Osteocyte (in vitro differentiated cells): Measurements from ENCODE around the gene CHST10. TPM values are rescaled to one million over a fixed set of nuclear protein-coding genes. Genes with fewer than 3 reads are reported as not detected.
"Not testable (repeated sequence)": the region's sequence is repeated elsewhere in the genome, so short reads cannot be mapped to it uniquely, and the experiment has no call there.

Experiments
- DNase-seq: peaks from one replicate; pipeline ENCODE4 v3.0.0; 2021; ENCODE audit warnings: mixed read lengths; ENCODE audit not compliant: unreplicated experiment; ENCODE audit errors: extremely low spot score
- H3K27ac Mint-ChIP-seq: one replicate; pipeline ENCODE4 v1.8.0; 2021; ENCODE audit warnings: mild to moderate bottlenecking, mixed read lengths; ENCODE audit not compliant: unreplicated experiment
- H3K27me3 Mint-ChIP-seq: one replicate; pipeline ENCODE4 v1.8.0; 2021; ENCODE audit warnings: mixed read lengths; ENCODE audit not compliant: unreplicated experiment
- H3K36me3 Mint-ChIP-seq: one replicate; pipeline ENCODE4 v1.8.0; 2021; ENCODE audit warnings: mixed read lengths; ENCODE audit not compliant: unreplicated experiment
- H3K4me1 Mint-ChIP-seq: one replicate; pipeline ENCODE4 v1.8.0; 2021; ENCODE audit warnings: mixed read lengths; ENCODE audit not compliant: unreplicated experiment
- H3K4me3 Mint-ChIP-seq: one replicate; pipeline ENCODE4 v1.8.0; 2021; ENCODE audit warnings: mild to moderate bottlenecking, moderate library complexity, mixed read lengths; ENCODE audit not compliant: unreplicated experiment
- H3K9me3 Mint-ChIP-seq: one replicate; pipeline ENCODE4 v1.8.0; 2021; ENCODE audit warnings: mixed read lengths; ENCODE audit not compliant: unreplicated experiment
- total RNA-seq: library from RNA; stranded (reverse); gene quantifications from 2 replicates; pipeline ENCODE4 v1.2.1, GENCODE V29; 2021
- TF ChIP-seq, protein P1 (sequence below): fragments of 200-600 bp; sonication (generic); IDR thresholded peaks from 2 replicates; pipeline ENCODE4 v1.5.0; 2021; ENCODE audit warnings: antibody characterized with exemption, mild to moderate bottlenecking, moderate library complexity

Gene CHST10
- total RNA-seq, 1 donor from 2014 or later, result 14.4 TPM

DNA sequence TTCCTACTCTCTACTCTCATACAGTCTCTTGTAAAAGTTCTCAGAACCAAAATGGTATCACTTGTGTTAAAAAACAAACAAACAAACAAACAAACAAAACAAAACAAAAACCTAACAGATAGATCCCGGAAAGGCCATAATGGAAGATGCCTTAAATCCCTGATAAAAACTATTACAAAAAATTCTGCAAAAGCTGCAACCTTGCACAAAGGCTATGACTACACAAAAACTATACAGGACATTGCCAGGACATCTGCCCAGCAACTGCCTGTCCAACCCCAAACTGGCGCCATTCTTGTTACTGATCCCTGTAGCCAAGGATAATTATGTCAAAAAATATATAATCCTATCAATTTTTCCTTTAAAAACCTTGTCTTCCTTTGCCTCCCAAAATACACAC, 58.9 kb downstream of the CHST10 start:
- Mint-ChIP-seq H3K4me3 (no peak overlapping the region), H3K4me1 (no peaks in the 10 kb centered on the region), H3K9me3 (peaks cover 9% of the 10 kb centered on the region), H3K27me3 (peaks cover 44% of the 10 kb centered on the region), H3K27ac (no peak overlapping the region), H3K36me3 (peaks cover 3% of the 10 kb centered on the region)
- no peak for DNase-seq
- TF ChIP-seq, protein P1, sequence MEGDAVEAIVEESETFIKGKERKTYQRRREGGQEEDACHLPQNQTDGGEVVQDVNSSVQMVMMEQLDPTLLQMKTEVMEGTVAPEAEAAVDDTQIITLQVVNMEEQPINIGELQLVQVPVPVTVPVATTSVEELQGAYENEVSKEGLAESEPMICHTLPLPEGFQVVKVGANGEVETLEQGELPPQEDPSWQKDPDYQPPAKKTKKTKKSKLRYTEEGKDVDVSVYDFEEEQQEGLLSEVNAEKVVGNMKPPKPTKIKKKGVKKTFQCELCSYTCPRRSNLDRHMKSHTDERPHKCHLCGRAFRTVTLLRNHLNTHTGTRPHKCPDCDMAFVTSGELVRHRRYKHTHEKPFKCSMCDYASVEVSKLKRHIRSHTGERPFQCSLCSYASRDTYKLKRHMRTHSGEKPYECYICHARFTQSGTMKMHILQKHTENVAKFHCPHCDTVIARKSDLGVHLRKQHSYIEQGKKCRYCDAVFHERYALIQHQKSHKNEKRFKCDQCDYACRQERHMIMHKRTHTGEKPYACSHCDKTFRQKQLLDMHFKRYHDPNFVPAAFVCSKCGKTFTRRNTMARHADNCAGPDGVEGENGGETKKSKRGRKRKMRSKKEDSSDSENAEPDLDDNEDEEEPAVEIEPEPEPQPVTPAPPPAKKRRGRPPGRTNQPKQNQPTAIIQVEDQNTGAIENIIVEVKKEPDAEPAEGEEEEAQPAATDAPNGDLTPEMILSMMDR, result no peak

DNA sequence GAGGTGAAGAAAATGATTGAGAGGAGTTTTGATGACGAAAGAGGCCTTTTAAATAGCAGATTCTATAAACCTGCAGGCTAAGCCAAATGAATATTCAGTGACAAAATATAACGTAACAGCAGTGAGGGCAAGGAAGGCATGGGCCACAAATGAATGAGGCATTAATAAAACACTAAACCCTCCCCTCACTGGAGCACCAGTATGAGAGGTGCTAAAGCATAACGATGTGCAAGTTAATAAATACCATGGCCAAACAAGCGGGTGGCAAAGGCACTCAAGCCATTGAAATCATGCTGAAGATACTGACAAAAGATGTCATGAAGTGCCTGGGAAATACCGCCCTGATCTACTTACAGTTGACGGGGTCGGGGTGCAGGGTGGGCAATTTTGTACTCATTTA, 64.9 kb downstream of the CHST10 start:
- Mint-ChIP-seq H3K9me3 (no peaks in the 10 kb centered on the region), H3K27me3 (peaks cover 60% of the 10 kb centered on the region), H3K27ac (no peak overlapping the region), H3K4me1 (no peaks in the 10 kb centered on the region), H3K36me3 (no peaks in the 10 kb centered on the region), H3K4me3 (no peak overlapping the region)
- TF ChIP-seq, protein P1, result no peak
- DNase-seq, result no peak

DNA sequence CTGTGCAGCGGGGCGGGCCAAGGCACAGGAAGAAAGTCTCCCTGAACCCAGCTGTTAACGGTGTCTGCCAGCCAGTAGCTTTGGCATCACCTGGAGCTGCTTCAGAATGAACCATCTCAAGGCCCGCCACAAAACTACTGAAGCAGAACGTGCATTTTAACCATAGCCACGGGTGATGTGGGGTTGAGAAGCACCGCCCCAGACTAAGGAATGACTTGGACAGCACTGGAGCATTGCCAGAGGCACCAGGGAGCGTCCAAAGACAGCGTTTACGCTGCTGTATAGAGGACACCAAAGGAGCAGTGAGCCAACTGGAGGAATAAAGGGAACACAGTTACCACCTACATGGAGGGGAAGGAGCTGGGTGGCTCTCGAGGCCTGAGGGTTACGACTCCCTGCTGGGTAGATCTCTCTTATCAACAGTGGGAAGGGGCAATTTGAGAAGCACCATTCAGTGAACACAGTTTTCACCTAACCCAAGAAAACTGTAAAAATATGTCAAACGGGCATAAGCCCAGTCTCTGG, 66.7 kb downstream of the CHST10 start:
- no peak for DNase-seq
- H3K36me3 Mint-ChIP-seq, result no peaks in the 10 kb centered on the region
- H3K27ac Mint-ChIP-seq, result no peak overlapping the region
- H3K27me3 Mint-ChIP-seq, result peaks cover 59% of the 10 kb centered on the region
- TF ChIP-seq, protein P1, result no peak
- no peaks in the 10 kb centered on the region for H3K9me3 Mint-ChIP-seq
- H3K4me3 Mint-ChIP-seq, result no peak overlapping the region
- H3K4me1 Mint-ChIP-seq, result no peaks in the 10 kb centered on the region

- not testable (repeated sequence) for H3K4me1 Mint-ChIP-seq, H3K9me3 Mint-ChIP-seq, H3K27ac Mint-ChIP-seq, H3K36me3 Mint-ChIP-seq, DNase-seq, H3K4me3 Mint-ChIP-seq
- H3K27me3 Mint-ChIP-seq, result peaks cover 80% of the 10 kb centered on the region
These were observed 72.3 kb downstream of the CHST10 start for GRCh38 chr2:100345144-100345543.

- TF ChIP-seq, protein P1, result no peak
These were observed 73.0 kb downstream of the CHST10 start for GRCh38 chr2:100344433-100344832.

GRCh38 chr2:100342466-100342865, 75.0 kb downstream of the CHST10 start:
- DNase-seq, H3K9me3 Mint-ChIP-seq, H3K27ac Mint-ChIP-seq, H3K36me3 Mint-ChIP-seq, H3K4me3 Mint-ChIP-seq, H3K4me1 Mint-ChIP-seq: not testable (repeated sequence)
- peaks cover 80% of the 10 kb centered on the region for H3K27me3 Mint-ChIP-seq

More at GRCh38 chr2:100344433-100344832, 73.0 kb downstream of the CHST10 start:
- H3K4me1 Mint-ChIP-seq, result no peaks in the 10 kb centered on the region
- peaks cover 10% of the 10 kb centered on the region for H3K9me3 Mint-ChIP-seq
- H3K27ac Mint-ChIP-seq, result no peak overlapping the region
- H3K27me3 Mint-ChIP-seq, result peaks cover 83% of the 10 kb centered on the region
- H3K36me3 Mint-ChIP-seq, result no peaks in the 10 kb centered on the region
- no peak overlapping the region for H3K4me3 Mint-ChIP-seq
- DNase-seq, result no peak

Other genes with a start within 250 kb of the CHST10 start
- gene LONRF2, start 95.2 kb downstream of the CHST10 start, total RNA-seq, result 0.26 and 0.32 TPM in 2 replicates
- not detected in 2 replicates for gene NMS, start 52.8 kb upstream of the CHST10 start, total RNA-seq
- gene PDCL3, start 145.3 kb upstream of the CHST10 start, total RNA-seq, result 20.4 and 22.1 TPM in 2 replicates